Measurements from ENCODE around the gene MED1. TPM values are rescaled to one million over a fixed set of nuclear protein-coding genes. Genes with fewer than 3 reads are reported as not detected.

The MED1 gene
- total and polyA plus RNA-seq, 5 donors from 2014 or later: 15.8 to 45.4 (median 18.3) TPM

- H3K36me3 Mint-ChIP-seq: peaks cover 6% of the 10 kb centered on the region
- H3K4me1 Mint-ChIP-seq: peaks cover 23 to 50% (median 34%) of the 10 kb centered on the region in 4 donors
- peak within 1 kb of the TSS; percentile 92 for H3K4me3 ChIP-seq (ENCODE audit: low read depth, low read length)
- no peaks in the 10 kb centered on the region for H3K27me3 ChIP-seq (ENCODE audit: control insufficient read depth, insufficient read depth, low read length)
- H3K9me3 ChIP-seq (ENCODE audit: control insufficient read depth in 2 of 2, low read length in 2 of 2): no peaks in the 10 kb centered on the region
- no peaks in the 10 kb centered on the region for H3K9me3 Mint-ChIP-seq
- peaks cover 18% of the 10 kb centered on the region for H3K4me1 ChIP-seq (ENCODE audit: control insufficient read depth, insufficient read depth, low read length, poor library complexity, severe bottlenecking)
- ATAC-seq (ENCODE audit: low read depth in 2 of 2) (peak; percentile 78 to 80), DNase-seq (peak; percentile 91 to 92 (median 91))
- peaks cover 10% of the 10 kb centered on the region for H3K27me3 Mint-ChIP-seq
- peaks cover 6% of the 10 kb centered on the region for H3K36me3 ChIP-seq (ENCODE audit: control insufficient read depth, insufficient read depth, low read length)
- peak within 1 kb of the TSS; percentile 96 to 99 (median 97) for H3K27ac Mint-ChIP-seq
- peak within 1 kb of the TSS; percentile 98 to 99 (median 98) for H3K4me3 Mint-ChIP-seq
- H3K27ac ChIP-seq (ENCODE audit: insufficient read depth, low read length, poor library complexity, severe bottlenecking): peak within 1 kb of the TSS; percentile 82
These were observed 49.4 kb downstream of the MED1 start, which contains the start of gene FBXL20 for GRCh38 chr17:39401412-39402243. TSS of gene FBXL20 (minus strand) at chr17:39401626. CDS start at chr17:39401402, 224 bp downstream.

GRCh38 chr17:39400547-39401411 is 50.3 kb downstream of the MED1 start:
- ATAC-seq (ENCODE audit: low read depth in 2 of 2): peak; percentile 2
- H3K4me3 ChIP-seq (ENCODE audit: low read depth, low read length): peak overlapping the region; percentile 92

GRCh38 chr17:39399791-39400190 is 51.3 kb downstream of the MED1 start:
- peaks cover 18% of the 10 kb centered on the region for H3K4me1 ChIP-seq (ENCODE audit: control insufficient read depth, insufficient read depth, low read length, poor library complexity, severe bottlenecking)
- no peaks in the 10 kb centered on the region for H3K9me3 ChIP-seq (ENCODE audit: control insufficient read depth in 2 of 2, low read length in 2 of 2)
- peaks cover 10% of the 10 kb centered on the region for H3K27me3 Mint-ChIP-seq
- peak overlapping the region; percentile 98 to 99 (median 98) for H3K4me3 Mint-ChIP-seq
- H3K36me3 Mint-ChIP-seq: peaks cover 10% of the 10 kb centered on the region
- H3K4me1 Mint-ChIP-seq: peaks cover 23 to 50% (median 31%) of the 10 kb centered on the region in 4 donors
- peak overlapping the region; percentile 92 for H3K4me3 ChIP-seq (ENCODE audit: low read depth, low read length)
- H3K27me3 ChIP-seq (ENCODE audit: control insufficient read depth, insufficient read depth, low read length): no peaks in the 10 kb centered on the region
- no peak for DNase-seq
- H3K36me3 ChIP-seq (ENCODE audit: control insufficient read depth, insufficient read depth, low read length): no peaks in the 10 kb centered on the region
- no peaks in the 10 kb centered on the region for H3K9me3 Mint-ChIP-seq
- no peak for ATAC-seq (ENCODE audit: low read depth in 2 of 2)
- H3K27ac Mint-ChIP-seq: peak overlapping the region; percentile 67 to 97 (median 97)
- no peak overlapping the region for H3K27ac ChIP-seq (ENCODE audit: insufficient read depth, low read length, poor library complexity, severe bottlenecking)

More at GRCh38 chr17:39400547-39401411, 50.3 kb downstream of the MED1 start:
- H3K27me3 ChIP-seq (ENCODE audit: control insufficient read depth, insufficient read depth, low read length): no peaks in the 10 kb centered on the region
- peaks cover 18% of the 10 kb centered on the region for H3K4me1 ChIP-seq (ENCODE audit: control insufficient read depth, insufficient read depth, low read length, poor library complexity, severe bottlenecking)
- H3K4me1 Mint-ChIP-seq: peaks cover 23 to 52% (median 32%) of the 10 kb centered on the region in 4 donors
- no peaks in the 10 kb centered on the region for H3K36me3 ChIP-seq (ENCODE audit: control insufficient read depth, insufficient read depth, low read length)
- H3K4me3 Mint-ChIP-seq: peak overlapping the region; percentile 98 to 99 (median 98)
- H3K9me3 Mint-ChIP-seq: no peaks in the 10 kb centered on the region
- H3K27ac ChIP-seq (ENCODE audit: insufficient read depth, low read length, poor library complexity, severe bottlenecking): peak overlapping the region; percentile 82
- peaks cover 10% of the 10 kb centered on the region for H3K27me3 Mint-ChIP-seq
- peaks cover 6% of the 10 kb centered on the region for H3K36me3 Mint-ChIP-seq
- no peaks in the 10 kb centered on the region for H3K9me3 ChIP-seq (ENCODE audit: control insufficient read depth in 2 of 2, low read length in 2 of 2)
- peak in 1 of 3 donors; percentile 15 for DNase-seq
- H3K27ac Mint-ChIP-seq: peak overlapping the region; percentile 67 to 97 (median 97)

GRCh38 chr17:39393736-39394135 is 57.3 kb downstream of the MED1 start:
- no peak overlapping the region for H3K27ac ChIP-seq (ENCODE audit: insufficient read depth, low read length, poor library complexity, severe bottlenecking)
- no peak for ATAC-seq (ENCODE audit: low read depth in 2 of 2)
- Mint-ChIP-seq H3K27me3 (no peaks in the 10 kb centered on the region), H3K9me3 (no peaks in the 10 kb centered on the region), H3K27ac (peak overlapping the region in 1 of 3 donors; percentile 32), H3K36me3 (peaks cover 13% of the 10 kb centered on the region), H3K4me3 (peak overlapping the region in 1 of 4 donors; percentile 80), H3K4me1 (peaks cover 10 to 46% (median 27%) of the 10 kb centered on the region in 4 donors)
- H3K36me3 ChIP-seq (ENCODE audit: control insufficient read depth, insufficient read depth, low read length): no peaks in the 10 kb centered on the region
- DNase-seq: peak in 2 of 3 donors; percentile 12 to 20
- H3K27me3 ChIP-seq (ENCODE audit: control insufficient read depth, insufficient read depth, low read length): no peaks in the 10 kb centered on the region
- H3K4me1 ChIP-seq (ENCODE audit: control insufficient read depth, insufficient read depth, low read length, poor library complexity, severe bottlenecking): peaks cover 12% of the 10 kb centered on the region
- H3K4me3 ChIP-seq (ENCODE audit: low read depth, low read length): no peak overlapping the region
- no peaks in the 10 kb centered on the region for H3K9me3 ChIP-seq (ENCODE audit: control insufficient read depth in 2 of 2, low read length in 2 of 2)

GRCh38 chr17:39391448-39391847 is 59.6 kb downstream of the MED1 start:
- Histone ChIP-seq H3K36me3 (ENCODE audit: control insufficient read depth, insufficient read depth, low read length) (peaks cover 6% of the 10 kb centered on the region), H3K27me3 (ENCODE audit: control insufficient read depth, insufficient read depth, low read length) (no peaks in the 10 kb centered on the region), H3K27ac (ENCODE audit: insufficient read depth, low read length, poor library complexity, severe bottlenecking) (no peak overlapping the region), H3K4me1 (ENCODE audit: control insufficient read depth, insufficient read depth, low read length, poor library complexity, severe bottlenecking) (peaks cover 9% of the 10 kb centered on the region), H3K9me3 (ENCODE audit: control insufficient read depth in 2 of 2, low read length in 2 of 2) (no peaks in the 10 kb centered on the region), H3K4me3 (ENCODE audit: low read depth, low read length) (no peak overlapping the region)
- Mint-ChIP-seq H3K36me3 (peaks cover 7% of the 10 kb centered on the region), H3K27me3 (no peaks in the 10 kb centered on the region), H3K27ac (no peak overlapping the region), H3K4me3 (no peak overlapping the region), H3K9me3 (no peaks in the 10 kb centered on the region), H3K4me1 (peaks cover 12 to 33% (median 19%) of the 10 kb centered on the region in 4 donors)
- ATAC-seq (ENCODE audit: low read depth in 2 of 2): no peak
- DNase-seq: no peak

- Mint-ChIP-seq H3K27ac (no peak overlapping the region), H3K36me3 (peaks cover 10% of the 10 kb centered on the region), H3K4me3 (peak overlapping the region in 1 of 4 donors; percentile 21), H3K4me1 (peaks cover 10 to 30% (median 14%) of the 10 kb centered on the region in 4 donors), H3K27me3 (no peaks in the 10 kb centered on the region), H3K9me3 (no peaks in the 10 kb centered on the region)
- Histone ChIP-seq H3K9me3 (ENCODE audit: control insufficient read depth in 2 of 2, low read length in 2 of 2) (no peaks in the 10 kb centered on the region), H3K27ac (ENCODE audit: insufficient read depth, low read length, poor library complexity, severe bottlenecking) (no peak overlapping the region), H3K36me3 (ENCODE audit: control insufficient read depth, insufficient read depth, low read length) (peaks cover 6% of the 10 kb centered on the region), H3K27me3 (ENCODE audit: control insufficient read depth, insufficient read depth, low read length) (no peaks in the 10 kb centered on the region), H3K4me3 (ENCODE audit: low read depth, low read length) (no peak overlapping the region), H3K4me1 (ENCODE audit: control insufficient read depth, insufficient read depth, low read length, poor library complexity, severe bottlenecking) (no peaks in the 10 kb centered on the region)
- ATAC-seq (ENCODE audit: low read depth in 2 of 2): no peak
- no peak for DNase-seq
These were observed 66.0 kb downstream of the MED1 start for GRCh38 chr17:39385040-39385439.

- Histone ChIP-seq H3K27me3 (ENCODE audit: control insufficient read depth, insufficient read depth, low read length) (no peaks in the 10 kb centered on the region), H3K9me3 (ENCODE audit: control insufficient read depth in 2 of 2, low read length in 2 of 2) (no peaks in the 10 kb centered on the region), H3K27ac (ENCODE audit: insufficient read depth, low read length, poor library complexity, severe bottlenecking) (no peak overlapping the region), H3K4me3 (ENCODE audit: low read depth, low read length) (no peak overlapping the region), H3K4me1 (ENCODE audit: control insufficient read depth, insufficient read depth, low read length, poor library complexity, severe bottlenecking) (peaks cover 3% of the 10 kb centered on the region), H3K36me3 (ENCODE audit: control insufficient read depth, insufficient read depth, low read length) (no peaks in the 10 kb centered on the region)
- Mint-ChIP-seq H3K4me3 (no peak overlapping the region), H3K27me3 (no peaks in the 10 kb centered on the region), H3K27ac (peak overlapping the region in 1 of 3 donors; percentile 5), H3K36me3 (peaks cover 11% of the 10 kb centered on the region), H3K9me3 (no peaks in the 10 kb centered on the region), H3K4me1 (peaks cover 22 to 49% (median 26%) of the 10 kb centered on the region in 4 donors)
- ATAC-seq (ENCODE audit: low read depth in 2 of 2): no peak
- no peak for DNase-seq
These were observed 70.9 kb downstream of the MED1 start for GRCh38 chr17:39380144-39380543.

All from CD4-positive, CD25-positive, alpha-beta regulatory T cell (primary cell).